Endothelial cell of umbilical vein (primary cell): ENCODE data around the gene FOXP4. TPM values are rescaled to one million over a fixed set of nuclear protein-coding genes. Genes with fewer than 3 reads are reported as not detected.

Experiments used
- BruUV-seq: library from RNA; stranded (reverse); fragments of 400-500 nt; replicated peaks from 2 replicates; lab custom pipeline; 2021; lab: Mats Ljungman, UMichigan
- CTCF ChIA-PET: fragments of 300-600, 350-600 bp; sonication (Branson Sonifier 250); formaldehyde crosslinking; loops from one replicate; lab custom pipeline; 2021; ENCODE audit warnings: antibody characterized with exemption, inconsistent platforms; lab: Charles Lee
- POLR2A ChIA-PET: fragments of 300-600, 350-600 bp; sonication (Branson Sonifier 250); formaldehyde crosslinking; loops from one replicate; lab custom pipeline; 2021; ENCODE audit warnings: antibody characterized with exemption, inconsistent platforms; lab: Charles Lee
- DNase-seq: peaks from one replicate; pipeline ENCODE4 v3.0.0-alpha.2; 2011; ENCODE audit warnings: low read depth, low spot score
- FAIRE-seq: peaks from 2 replicates; lab custom pipeline; 2011; peaks lifted over from hg19 to GRCh38; lab: Jason Lieb, UNC
- H2AFZ ChIP-seq: 2 replicates; pipeline ENCODE4 v1.6.0; 2012; ENCODE audit warnings: low read depth, low read length, control low read depth, inconsistent platforms
- H3K27ac ChIP-seq: 2 replicates; pipeline ENCODE4 v1.5.1; 2011; ENCODE audit warnings: low read depth, mild to moderate bottlenecking, control low read depth, low read length, moderate library complexity; ENCODE audit not compliant: insufficient read depth
- H3K27me3 ChIP-seq, 2 experiments: 2 replicates each; pipeline versions ENCODE4 v1.6.0 to v1.6.1; 2011; ENCODE audit warnings: low read length in 2 of 2, mixed read lengths in 1 of 2; ENCODE audit not compliant: control insufficient read depth in 2 of 2, insufficient read depth in 2 of 2
- H3K36me3 ChIP-seq, 2 experiments: 2 replicates in 1 of 2; 3 replicates in 1 of 2; pipeline ENCODE4 v1.5.1; 2011; ENCODE audit warnings: low read length in 2 of 2, mild to moderate bottlenecking in 1 of 2, moderate library complexity in 1 of 2; ENCODE audit not compliant: control insufficient read depth in 2 of 2, insufficient read depth in 2 of 2; ENCODE audit errors: extremely low read depth in 1 of 2
- H3K4me1 ChIP-seq: 3 replicates; pipeline ENCODE4 v1.5.1; 2011; ENCODE audit warnings: mild to moderate bottlenecking, low read length; ENCODE audit not compliant: control insufficient read depth, insufficient read depth; ENCODE audit errors: extremely low read depth
- H3K4me2 ChIP-seq: 2 replicates; pipeline ENCODE4 v1.6.1; 2011; ENCODE audit warnings: low read length, control low read depth, mixed read lengths; ENCODE audit not compliant: insufficient read depth
- H3K4me3 ChIP-seq, 3 experiments: fragments of 200-600 bp in 1 of 3; sonication (generic), shearing (Covaris generic) in 1 of 3; replicated peaks in 1 of 3; 2 replicates each; pipeline ENCODE4 v1.5.1; 2011 to 2016; ENCODE audit warnings: control low read depth in 3 of 3, low read length in 3 of 3, mild to moderate bottlenecking in 2 of 3, inconsistent platforms in 1 of 3, low read depth in 1 of 3, moderate library complexity in 1 of 3; ENCODE audit not compliant: insufficient read depth in 1 of 3
- H3K79me2 ChIP-seq: 2 replicates; pipeline ENCODE4 v1.6.0; 2012; ENCODE audit warnings: low read length, inconsistent platforms; ENCODE audit not compliant: control insufficient read depth, insufficient read depth
- H3K9ac ChIP-seq: replicated peaks from 2 replicates; pipeline ENCODE3; 2011; ENCODE audit warnings: low read length, control low read depth; ENCODE audit not compliant: insufficient read depth; ENCODE audit errors: extremely low read depth
- H3K9me1 ChIP-seq: replicated peaks from 3 replicates; pipeline ENCODE4 v1.6.0; 2011; ENCODE audit warnings: mild to moderate bottlenecking, low read length; ENCODE audit not compliant: control insufficient read depth, insufficient read depth; ENCODE audit errors: extremely low read depth
- H3K9me3 ChIP-seq: replicated peaks from 2 replicates; pipeline ENCODE4 v1.5.1; 2012; ENCODE audit warnings: low read length, inconsistent platforms; ENCODE audit not compliant: control insufficient read depth, insufficient read depth
- H4K20me1 ChIP-seq: replicated peaks from 2 replicates; pipeline ENCODE3; 2011; ENCODE audit warnings: mild to moderate bottlenecking, low read length; ENCODE audit not compliant: control insufficient read depth, insufficient read depth; ENCODE audit errors: extremely low read depth
- EZH2 ChIP-seq: IDR thresholded peaks from 2 replicates; pipeline ENCODE4 v1.6.1; 2012; ENCODE audit warnings: borderline replicate concordance, low read depth, mild to moderate bottlenecking, moderate library complexity, low read length, inconsistent platforms; ENCODE audit not compliant: severe bottlenecking
- FOS ChIP-seq: IDR thresholded peaks from 2 replicates; pipeline ENCODE4 v1.6.1; 2011; ENCODE audit warnings: mild to moderate bottlenecking, low read length, moderate library complexity, borderline replicate concordance; ENCODE audit not compliant: insufficient read depth
- GATA2 ChIP-seq: IDR thresholded peaks from 2 replicates; pipeline ENCODE4 v1.7.0; 2011; ENCODE audit warnings: low read depth, mild to moderate bottlenecking, moderate library complexity, mixed read lengths, low read length; ENCODE audit not compliant: insufficient read length, insufficient read depth
- JUN ChIP-seq: IDR thresholded peaks from 2 replicates; pipeline ENCODE4 v1.6.1; 2011; ENCODE audit warnings: borderline replicate concordance, low read depth; ENCODE audit not compliant: insufficient read length, insufficient read depth
- MYC ChIP-seq: IDR thresholded peaks from one replicate; pipeline ENCODE4 v1.6.1; 2011; ENCODE audit warnings: mild to moderate bottlenecking, low read depth, low read length
- POLR2A ChIP-seq: IDR thresholded peaks from 2 replicates; pipeline ENCODE4 v1.6.1; 2012; ENCODE audit warnings: low read depth, mild to moderate bottlenecking, control low read depth, low read length
- POLR2AphosphoS5 ChIP-seq: IDR thresholded peaks from 2 replicates; pipeline ENCODE4 v1.6.1; 2012; ENCODE audit warnings: low read depth, mild to moderate bottlenecking, control low read depth, low read length, moderate library complexity; ENCODE audit not compliant: insufficient read depth
- dilution Hi-C: fragments of 300-500 bp; cut with MboI; formaldehyde crosslinking; loops from one replicate; pipeline ENCODE4 v1.15.0; 2019; ENCODE audit warnings: low sequenced_read_pairs; ENCODE audit not compliant: extremely low pct_ligation_motif_present
- intact Hi-C: fragments of 100-400 bp; cut with micrococcal nuclease; formaldehyde crosslinking; loops from one replicate; pipeline ENCODE4 v1.10.0; 2022
- polyA plus RNA-seq, 4 experiments: library from polyadenylated mRNA; depleted of rRNA in 3 of 4; stranded (reverse) in 3 of 4; unstranded in 1 of 4; fragments of >200 nt; gene quantifications; 2 replicates each; pipeline versions ENCODE4 v1.2.1 to v1.2.3, GENCODE V29; 2011 to 2012; ENCODE audit warnings: missing spikeins in 1 of 4
- total RNA-seq: library from RNA; stranded (reverse); gene quantifications from 2 replicates; pipeline ENCODE4 v1.2.3, GENCODE V29; 2021
- TF ChIP-seq, protein P1 (sequence below), 2 donors: IDR thresholded peaks; 1 replicate in 1 of 2; 2 replicates in 1 of 2; pipeline ENCODE4 v1.5.1; 2011; ENCODE audit warnings: low read length in 2 of 2, mild to moderate bottlenecking in 2 of 2, moderate library complexity in 2 of 2, control low read depth in 1 of 2, inconsistent platforms in 1 of 2, low read depth in 1 of 2; ENCODE audit not compliant: insufficient read depth in 1 of 2; ENCODE audit errors: extremely low read depth in 1 of 2
- TF ChIP-seq, protein P2 (sequence below): IDR thresholded peaks from 2 replicates; pipeline ENCODE4 v1.6.1; 2011; ENCODE audit not compliant: insufficient read depth, insufficient read length

The FOXP4 gene
- total and polyA plus RNA-seq, 2 donors (not counting 3 experiments of a cell fraction or from before 2014, with no cell fraction given): 5.6 to 23.9 TPM

DNA sequence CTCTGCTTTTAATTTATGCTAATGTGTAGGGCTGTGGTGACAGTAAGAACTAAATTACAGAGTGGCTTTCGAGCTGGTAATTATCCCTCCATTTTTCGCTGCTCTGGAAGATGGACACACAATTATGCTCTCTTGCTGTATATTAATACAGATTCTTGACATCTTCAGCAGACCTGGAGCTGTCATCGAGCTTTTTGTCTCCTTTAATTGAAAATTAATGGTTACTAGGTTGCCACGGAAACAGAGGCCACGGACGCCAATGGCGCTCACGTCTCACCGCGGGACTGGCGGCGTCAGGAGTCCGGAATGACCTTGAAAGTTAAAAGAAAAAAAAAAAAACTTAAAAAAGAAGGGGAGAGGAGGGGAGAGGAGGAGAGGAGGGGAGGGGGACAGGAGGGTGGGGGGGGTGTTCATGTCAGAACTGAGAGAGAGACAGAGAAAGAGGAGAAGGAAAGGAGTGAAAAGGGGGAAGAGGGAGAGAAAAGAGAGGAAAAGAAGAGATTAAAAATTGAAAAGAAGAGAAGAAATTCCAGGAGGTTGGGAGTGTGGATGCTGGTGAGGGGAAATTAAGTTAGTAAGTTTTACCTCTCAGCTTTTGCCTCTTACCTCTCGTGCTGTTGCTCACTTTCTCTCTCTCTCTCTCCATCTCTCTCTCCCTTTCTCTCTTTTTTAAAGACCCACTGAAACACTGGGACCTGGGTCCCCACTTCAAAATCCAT is 22.1 kb upstream of the FOXP4 start:
- CTCF ChIA-PET: interaction anchor here (0.7 kb wide), 1 partner anchor 126 kb away, joined by 3 read pairs; no protein-coding TSS in a partner anchor
- DNase-seq (no peak), FAIRE-seq (no peak)
- intact Hi-C loops (no loop called here), dilution Hi-C loops (no loop called here)
- Histone ChIP-seq H3K4me3 (no peak overlapping the region), H4K20me1 (no peaks in the 10 kb centered on the region), H3K27ac (no peak overlapping the region), H3K9me1 (no peaks in the 10 kb centered on the region), H3K79me2 (no peaks in the 10 kb centered on the region), H3K27me3 (no peaks in the 10 kb centered on the region), H3K4me2 (no peak overlapping the region), H3K36me3 (no peaks in the 10 kb centered on the region), H2AFZ (no peak overlapping the region), H3K9me3 (no peaks in the 10 kb centered on the region), H3K4me1 (no peaks in the 10 kb centered on the region), H3K9ac (no peak overlapping the region)
- POLR2A ChIA-PET: no interaction called here
- no TSS peak for BruUV-seq
- TF ChIP-seq POLR2AphosphoS5 (no peak), GATA2 (no peak), JUN (no peak), MYC (no peak), POLR2A (no peak), FOS (no peak), EZH2 (no peak)
- TF ChIP-seq, protein P1, sequence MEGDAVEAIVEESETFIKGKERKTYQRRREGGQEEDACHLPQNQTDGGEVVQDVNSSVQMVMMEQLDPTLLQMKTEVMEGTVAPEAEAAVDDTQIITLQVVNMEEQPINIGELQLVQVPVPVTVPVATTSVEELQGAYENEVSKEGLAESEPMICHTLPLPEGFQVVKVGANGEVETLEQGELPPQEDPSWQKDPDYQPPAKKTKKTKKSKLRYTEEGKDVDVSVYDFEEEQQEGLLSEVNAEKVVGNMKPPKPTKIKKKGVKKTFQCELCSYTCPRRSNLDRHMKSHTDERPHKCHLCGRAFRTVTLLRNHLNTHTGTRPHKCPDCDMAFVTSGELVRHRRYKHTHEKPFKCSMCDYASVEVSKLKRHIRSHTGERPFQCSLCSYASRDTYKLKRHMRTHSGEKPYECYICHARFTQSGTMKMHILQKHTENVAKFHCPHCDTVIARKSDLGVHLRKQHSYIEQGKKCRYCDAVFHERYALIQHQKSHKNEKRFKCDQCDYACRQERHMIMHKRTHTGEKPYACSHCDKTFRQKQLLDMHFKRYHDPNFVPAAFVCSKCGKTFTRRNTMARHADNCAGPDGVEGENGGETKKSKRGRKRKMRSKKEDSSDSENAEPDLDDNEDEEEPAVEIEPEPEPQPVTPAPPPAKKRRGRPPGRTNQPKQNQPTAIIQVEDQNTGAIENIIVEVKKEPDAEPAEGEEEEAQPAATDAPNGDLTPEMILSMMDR (IDR thresholded peaks at IDR 0.05; ENCODE audit: extremely low read depth in 1 of 2, insufficient read depth in 1 of 2, low read depth in 1 of 2, low read length in 2 of 2): no peak
- TF ChIP-seq, protein P2, sequence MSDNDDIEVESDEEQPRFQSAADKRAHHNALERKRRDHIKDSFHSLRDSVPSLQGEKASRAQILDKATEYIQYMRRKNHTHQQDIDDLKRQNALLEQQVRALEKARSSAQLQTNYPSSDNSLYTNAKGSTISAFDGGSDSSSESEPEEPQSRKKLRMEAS: no peak
